ENCODE measurements around the gene TSR3. TPM values are rescaled to one million over a fixed set of nuclear protein-coding genes. Genes with fewer than 3 reads are reported as not detected.
A peak's percentile ranks its signal among the peaks of the same experiment; 100 is the strongest.

TSR3 gene
- total RNA-seq, 1 donor from 2014 or later, result 115 TPM

DNA sequence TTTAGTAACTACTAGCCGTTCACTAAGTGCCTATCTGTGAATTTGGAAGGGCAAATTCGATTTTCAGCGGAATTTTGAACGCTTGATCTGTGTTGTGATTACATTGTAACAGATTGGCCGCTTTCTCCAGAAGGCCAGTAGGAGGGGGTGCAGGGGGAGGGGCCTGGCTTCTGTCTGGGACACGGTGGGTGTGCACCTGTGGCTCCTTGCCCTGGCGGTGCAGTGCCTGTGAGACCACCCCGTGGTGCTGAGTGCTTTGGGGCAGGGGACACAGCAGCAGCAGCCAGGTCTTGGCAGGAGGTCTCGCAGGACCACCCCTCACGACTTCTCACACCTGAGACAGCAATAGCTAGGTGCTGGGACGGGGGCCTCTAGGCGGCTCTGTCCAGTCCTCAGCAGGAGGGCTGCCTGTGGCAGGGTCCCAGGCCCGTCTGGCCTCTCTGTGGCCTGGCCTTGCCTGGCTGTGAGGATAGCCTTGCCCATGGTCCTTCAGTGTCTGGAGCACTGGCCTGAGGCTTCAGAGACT, 40.4 kb downstream of the TSR3 start:
- no peak for DNase-seq (ENCODE audit: low read depth)

- DNase-seq (ENCODE audit: low read depth), result no peak
These were observed 40.9 kb downstream of the TSR3 start for GRCh38 chr16:1310832-1311200.

DNA sequence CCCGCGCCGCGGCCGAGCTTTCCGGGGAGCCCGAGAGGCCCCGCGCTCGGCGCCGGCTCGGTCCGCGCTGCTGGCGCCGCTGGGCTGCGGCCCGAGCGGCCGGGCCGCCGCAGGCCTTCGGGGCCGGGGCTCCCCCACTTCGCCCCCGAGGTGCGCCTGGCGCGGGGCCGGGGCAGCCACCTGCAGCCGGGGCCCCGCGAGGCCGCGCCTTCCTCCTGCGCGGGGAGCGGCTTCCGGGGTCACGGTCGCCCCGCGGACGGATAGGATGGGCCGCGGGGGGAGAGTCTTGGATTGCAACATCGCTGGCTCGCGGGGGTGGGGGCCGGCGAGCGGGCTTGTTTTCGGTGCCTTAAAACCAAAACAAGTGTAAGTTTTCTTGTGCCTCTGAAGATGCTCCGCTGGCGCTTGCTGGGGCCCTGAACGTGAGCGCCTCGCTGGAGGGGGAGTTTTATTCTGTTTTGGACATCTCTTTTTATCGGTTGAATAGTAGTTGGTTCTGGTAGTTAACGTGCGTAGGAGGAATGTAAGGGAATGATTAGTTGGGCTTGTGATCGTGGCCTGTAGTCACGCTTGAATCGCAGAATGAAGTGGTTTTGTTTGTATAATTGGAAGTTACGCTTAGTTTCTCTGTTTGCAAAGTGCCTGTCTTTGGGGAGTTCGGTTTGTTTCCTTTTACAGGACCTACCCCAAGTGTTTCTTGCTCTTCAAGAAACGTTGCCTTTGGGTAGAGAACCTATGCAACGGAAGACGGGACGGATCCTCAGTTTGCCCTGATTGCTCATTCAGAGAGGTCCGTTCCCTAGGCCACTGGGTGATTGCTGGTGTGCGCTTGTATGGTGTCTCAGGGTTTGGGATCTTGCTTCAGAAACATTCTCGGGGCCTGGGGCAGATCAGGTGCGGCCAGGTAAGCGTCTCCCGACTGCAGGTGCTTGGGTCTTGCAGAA, 41.5 kb downstream of the TSR3 start:
- DNase-seq (ENCODE audit: low read depth), result no peak

DNA sequence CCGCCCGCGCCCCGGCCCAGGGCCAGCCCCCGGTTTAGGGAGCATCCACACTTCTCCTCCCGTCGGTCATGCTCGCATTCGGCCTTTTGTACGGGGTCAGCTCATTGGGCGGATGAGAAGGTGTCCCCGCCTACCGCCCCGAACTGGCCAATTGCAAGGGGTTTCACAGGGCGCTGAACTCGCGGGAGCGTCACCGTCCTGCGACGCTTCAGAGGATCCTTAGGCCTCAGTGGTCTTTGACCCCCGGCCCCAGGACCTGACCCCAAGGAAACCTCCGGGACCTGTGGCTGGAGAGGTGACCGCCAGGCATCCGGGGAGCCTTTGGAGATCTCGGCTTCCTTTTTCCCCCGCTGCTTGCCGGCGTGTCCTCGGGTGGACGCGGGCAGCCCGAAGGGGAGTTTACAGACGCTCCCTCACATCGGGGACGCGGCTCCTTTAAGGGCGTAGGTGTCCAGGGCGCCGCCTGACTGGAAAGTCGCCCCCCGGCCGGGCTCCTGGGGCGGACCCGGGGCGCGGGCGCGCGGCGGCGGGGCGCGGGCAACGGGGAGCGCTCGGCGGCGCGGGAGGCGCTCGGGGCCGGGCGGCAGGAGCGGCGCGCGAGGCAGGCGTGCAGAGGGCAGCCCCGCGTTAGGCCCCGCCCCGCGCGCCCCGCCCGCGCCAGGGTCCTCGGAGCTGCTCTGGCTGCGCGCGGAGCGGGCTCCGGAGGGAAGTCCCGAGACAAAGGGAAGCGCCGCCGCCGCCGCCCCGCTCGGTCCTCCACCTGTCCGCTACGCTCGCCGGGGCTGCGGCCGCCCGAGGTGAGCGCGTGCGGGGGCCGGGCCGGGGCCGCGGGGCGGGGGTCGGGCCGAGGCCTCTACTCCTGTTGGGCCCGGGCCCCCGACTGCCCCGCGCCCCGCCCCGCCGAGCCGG, 42.4 kb downstream of the TSR3 start, which contains the start of gene UBE2I:
Gene UBE2I (plus strand): TSS at position 660 of the 909 bp plus-strand sequence. CDS start 4,395 bp downstream, outside the sequence.
- peak; percentile 98 for DNase-seq (ENCODE audit: low read depth)

GRCh38 chr16:1308036-1308976, 43.4 kb downstream of the TSR3 start:
- no peak for DNase-seq (ENCODE audit: low read depth)

DNA sequence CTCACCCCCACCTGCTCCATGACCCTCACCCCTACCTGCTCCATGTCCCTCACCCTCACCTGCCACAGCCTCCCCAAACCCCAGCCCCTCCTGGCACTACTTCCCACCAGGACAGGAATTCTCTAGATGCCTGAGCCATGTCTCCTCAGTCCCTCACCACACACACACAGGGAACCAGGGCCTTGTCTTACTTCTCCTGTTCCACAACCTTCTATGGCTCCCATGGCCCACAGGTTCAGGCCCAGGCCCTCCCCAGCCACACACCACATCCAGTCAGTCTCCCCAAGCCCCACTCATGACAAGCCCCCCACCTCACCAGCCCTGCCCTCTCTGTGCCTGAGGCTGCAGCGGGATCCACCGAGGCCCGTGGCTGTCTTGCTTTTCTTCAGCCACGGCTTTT, 45.3 kb downstream of the TSR3 start:
- no peak for DNase-seq (ENCODE audit: low read depth)

DNA sequence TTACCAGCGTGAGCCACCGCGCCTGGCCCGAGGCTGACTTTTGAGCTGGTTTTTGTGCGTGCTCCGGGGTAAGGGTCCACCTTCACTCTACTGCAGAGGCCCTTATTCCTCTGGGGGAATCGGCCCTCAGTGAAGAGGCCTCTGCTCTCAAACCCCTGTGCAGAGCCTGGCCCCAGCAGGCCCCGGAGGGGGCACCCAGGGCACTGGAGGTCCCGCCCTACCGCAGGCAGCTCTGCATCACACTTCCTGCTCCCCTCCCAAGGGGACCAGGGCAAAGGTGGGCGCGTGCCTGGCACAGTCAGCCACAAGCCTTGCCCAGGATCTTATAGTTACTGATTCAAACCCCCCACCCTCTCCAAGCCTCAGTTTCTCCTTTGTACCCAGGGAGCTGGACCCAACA, 45.9 kb downstream of the TSR3 start:
- DNase-seq (ENCODE audit: low read depth), result no peak

GRCh38 chr16:1301562-1301961, 50.1 kb downstream of the TSR3 start:
- no peak for DNase-seq (ENCODE audit: low read depth)

- peak; percentile 65 for DNase-seq (ENCODE audit: low read depth)
These were observed 50.8 kb downstream of the TSR3 start for GRCh38 chr16:1300664-1301476.

DNA sequence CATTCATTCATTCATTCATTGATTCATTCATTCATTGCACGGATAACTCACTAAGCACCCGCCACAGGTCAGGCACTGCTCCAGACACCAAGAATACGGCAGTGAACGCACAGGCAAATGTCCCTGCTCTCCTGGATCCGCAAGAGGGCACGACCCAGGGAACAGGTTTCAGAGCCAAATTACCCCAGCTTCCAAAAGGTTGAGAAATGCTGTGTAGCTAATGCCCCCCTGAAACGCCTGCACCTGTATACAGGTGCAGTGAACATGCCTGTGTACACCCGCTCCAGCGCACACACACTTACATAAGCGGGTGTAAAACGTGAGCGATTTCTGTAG, 51.8 kb downstream of the TSR3 start:
- no peak for DNase-seq (ENCODE audit: low read depth)

Other genes with a start within 250 kb of the TSR3 start
- 0.16 and 0.21 TPM in 2 replicates for gene CACNA1H, start 198.8 kb downstream of the TSR3 start, total RNA-seq
- gene TPSG1, start 126.6 kb downstream of the TSR3 start, total RNA-seq, result not detected in 2 replicates
- gene TPSB2, start 121.7 kb downstream of the TSR3 start, total RNA-seq, result not detected in 2 replicates
- not detected in 2 replicates for gene TPSAB1, start 111.2 kb downstream of the TSR3 start, total RNA-seq
- gene TPSD1, start 95.8 kb downstream of the TSR3 start, total RNA-seq, result not detected in 2 replicates
- 48.5 and 57.2 TPM in 2 replicates for gene UBE2I, start 42.2 kb downstream of the TSR3 start, total RNA-seq
- 3.6 and 7.1 TPM in 2 replicates for gene BAIAP3, start 18.2 kb downstream of the TSR3 start, total RNA-seq
- 57.0 and 63.7 TPM in 2 replicates for gene GNPTG, start 53 bp upstream of the TSR3 start, total RNA-seq
- 9.8 and 18.9 TPM in 2 replicates for gene UNKL, start 62.8 kb upstream of the TSR3 start, total RNA-seq
- 17.0 and 21.4 TPM in 2 replicates for gene UQCC4, start 68.9 kb upstream of the TSR3 start, total RNA-seq
- gene PERCC1, start 79.2 kb upstream of the TSR3 start, total RNA-seq, result not detected in 2 replicates
- 0.19 and 0.21 TPM in 2 replicates for gene CCDC154, start 92.7 kb upstream of the TSR3 start, total RNA-seq
- 70.0 and 70.7 TPM in 2 replicates for gene CLCN7, start 123.2 kb upstream of the TSR3 start, total RNA-seq
- gene PTX4, start 137.1 kb upstream of the TSR3 start, total RNA-seq, result not detected in 2 replicates
- 17.5 and 21.3 TPM in 2 replicates for gene TELO2, start 141.5 kb upstream of the TSR3 start, total RNA-seq
- gene TMEM204, start 181.8 kb upstream of the TSR3 start, total RNA-seq, result 0.45 TPM in 1 of 2 replicates, not detected in the other

All from myocyte (in vitro differentiated cells).